IPS DF 4.7 (cell line): Measurements from ENCODE around the gene GPR12.

ENCODE experiments used
- DNase-seq: peaks from one replicate; pipeline ENCODE4 v3.0.0-alpha.2; 2013; ENCODE audit warnings: low spot score; ENCODE audit errors: extremely low read depth

The GPR12 gene

GRCh38 chr13:26705536-26705935 is 55.0 kb downstream of the GPR12 start:
- no peak for DNase-seq
